Measurements from ENCODE around the gene DNAJC5. TPM values are rescaled to one million over a fixed set of nuclear protein-coding genes. Genes with fewer than 3 reads are reported as not detected.
"Not testable (repeated sequence)": the region's sequence is repeated elsewhere in the genome, so short reads cannot be mapped to it uniquely, and the experiment has no call there.

The DNAJC5 gene
- total RNA-seq, 4 donors from 2014 or later, result 10.9 to 39.8 (median 25.6) TPM

- no peak overlapping the region for H3K4me3 ChIP-seq
Measured at GRCh38 chr20:63926298-63926697, 31.4 kb downstream of the DNAJC5 start.

GRCh38 chr20:63929071-63929470 lies 34.1 kb downstream of the DNAJC5 start:
- Histone ChIP-seq H3K36me3 (no peaks in the 10 kb centered on the region), H3K9me3 (no peaks in the 10 kb centered on the region), H3K4me3 (no peak overlapping the region), H3K4me1 (no peaks in the 10 kb centered on the region), H3K27me3 (no peaks in the 10 kb centered on the region), H3K27ac (no peak overlapping the region)
- DNase-seq, result no peak
- intact Hi-C loops (cut with DNase I; ENCODE audit: low total_unique reads), result no loop called here
- no peak for TF ChIP-seq POLR2A (IDR thresholded peaks at IDR 0.05)
- TF ChIP-seq CTCF (IDR thresholded peaks at IDR 0.05), result no peak

More at GRCh38 chr20:63926298-63926697, 31.4 kb downstream of the DNAJC5 start:
- DNase-seq, result no peak
- intact Hi-C loops (cut with DNase I; ENCODE audit: low total_unique reads), result no loop called here
- no peaks in the 10 kb centered on the region for H3K9me3 ChIP-seq
- no peaks in the 10 kb centered on the region for H3K27me3 ChIP-seq
- H3K36me3 ChIP-seq, result no peaks in the 10 kb centered on the region
- TF ChIP-seq POLR2A (IDR thresholded peaks at IDR 0.05) (no peak), CTCF (IDR thresholded peaks at IDR 0.05) (no peak)
- no peaks in the 10 kb centered on the region for H3K4me1 ChIP-seq
- H3K27ac ChIP-seq, result no peak overlapping the region

- H3K4me1 ChIP-seq; H3K27ac ChIP-seq; H3K27me3 ChIP-seq; H3K4me3 ChIP-seq; DNase-seq; H3K9me3 ChIP-seq; H3K36me3 ChIP-seq; intact Hi-C loops (cut with DNase I; ENCODE audit: low total_unique reads): not testable (repeated sequence)
Measured at GRCh38 chr20:63929473-63929883, 34.6 kb downstream of the DNAJC5 start.

- intact Hi-C loops (cut with DNase I; ENCODE audit: low total_unique reads), result no loop called here
- no peaks in the 10 kb centered on the region for H3K9me3 ChIP-seq
- no peak overlapping the region for H3K27ac ChIP-seq
- H3K4me1 ChIP-seq, result no peaks in the 10 kb centered on the region
- H3K36me3 ChIP-seq, result no peaks in the 10 kb centered on the region
- TF ChIP-seq POLR2A (IDR thresholded peaks at IDR 0.05) (no peak), CTCF (IDR thresholded peaks at IDR 0.05) (no peak)
- no peaks in the 10 kb centered on the region for H3K27me3 ChIP-seq
- H3K4me3 ChIP-seq, result no peak overlapping the region
- DNase-seq, result no peak
Measured at GRCh38 chr20:63930971-63931553, 36.1 kb downstream of the DNAJC5 start.

- Histone ChIP-seq H3K36me3 (no peaks in the 10 kb centered on the region), H3K4me1 (no peaks in the 10 kb centered on the region)
- TF ChIP-seq POLR2A (IDR thresholded peaks at IDR 0.05) (no peak), CTCF (IDR thresholded peaks at IDR 0.05) (no peak)
Measured at GRCh38 chr20:63931735-63932134, 36.8 kb downstream of the DNAJC5 start.

More at GRCh38 chr20:63931735-63932134, 36.8 kb downstream of the DNAJC5 start:
- intact Hi-C loops (cut with DNase I; ENCODE audit: low total_unique reads), result no loop called here
- no peak overlapping the region for H3K27ac ChIP-seq
- no peak overlapping the region for H3K4me3 ChIP-seq
- H3K27me3 ChIP-seq, result no peaks in the 10 kb centered on the region
- H3K9me3 ChIP-seq, result no peaks in the 10 kb centered on the region
- DNase-seq, result no peak
